Prostate gland (tissue), 2 donors: ENCODE data around the gene GPATCH2.

Experiments used
- POLR2A ChIP-seq: fragments of 450-650 bp; IDR thresholded peaks from one replicate; pipeline ENCODE4 v1.6.1; 2016; ENCODE audit warnings: antibody characterized with exemption, mild to moderate bottlenecking
- POLR2AphosphoS5 ChIP-seq: sonication (generic); formaldehyde crosslinking; IDR thresholded peaks from one replicate; pipeline ENCODE4 v1.6.1; 2017; ENCODE audit warnings: antibody characterized with exemption
- TF ChIP-seq, protein P1 (sequence below), 4 experiments: fragments of 200-600 bp in 2 of 4; fragments of 450-650 bp in 2 of 4; sonication (generic) in 2 of 4; IDR thresholded peaks; 1 replicate in 3 of 4; 2 replicates in 1 of 4; pipeline ENCODE4 v1.5.1; 2016 to 2019; ENCODE audit warnings: antibody characterized with exemption in 4 of 4, mild to moderate bottlenecking in 2 of 4, moderate library complexity in 2 of 4

DNA sequence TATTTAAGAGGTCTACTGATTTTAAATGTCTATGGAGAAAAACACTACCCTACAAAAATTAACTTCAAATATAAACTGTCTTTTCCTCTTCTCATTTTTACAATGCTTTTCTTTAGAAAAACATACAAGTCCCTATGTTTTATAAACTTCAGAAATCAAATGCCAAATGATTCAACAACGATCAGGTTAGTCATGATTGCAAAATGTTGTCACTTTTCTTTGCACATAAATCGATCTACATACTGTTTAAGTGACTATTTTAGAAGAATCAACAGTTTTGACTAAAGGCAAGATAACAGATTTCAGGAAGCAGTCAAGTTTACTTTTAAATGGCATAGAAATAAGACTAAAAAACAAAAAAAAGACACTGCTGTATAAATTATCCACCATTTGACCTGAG lies 168.7 kb downstream of the GPATCH2 start:
- TF ChIP-seq, protein P1, sequence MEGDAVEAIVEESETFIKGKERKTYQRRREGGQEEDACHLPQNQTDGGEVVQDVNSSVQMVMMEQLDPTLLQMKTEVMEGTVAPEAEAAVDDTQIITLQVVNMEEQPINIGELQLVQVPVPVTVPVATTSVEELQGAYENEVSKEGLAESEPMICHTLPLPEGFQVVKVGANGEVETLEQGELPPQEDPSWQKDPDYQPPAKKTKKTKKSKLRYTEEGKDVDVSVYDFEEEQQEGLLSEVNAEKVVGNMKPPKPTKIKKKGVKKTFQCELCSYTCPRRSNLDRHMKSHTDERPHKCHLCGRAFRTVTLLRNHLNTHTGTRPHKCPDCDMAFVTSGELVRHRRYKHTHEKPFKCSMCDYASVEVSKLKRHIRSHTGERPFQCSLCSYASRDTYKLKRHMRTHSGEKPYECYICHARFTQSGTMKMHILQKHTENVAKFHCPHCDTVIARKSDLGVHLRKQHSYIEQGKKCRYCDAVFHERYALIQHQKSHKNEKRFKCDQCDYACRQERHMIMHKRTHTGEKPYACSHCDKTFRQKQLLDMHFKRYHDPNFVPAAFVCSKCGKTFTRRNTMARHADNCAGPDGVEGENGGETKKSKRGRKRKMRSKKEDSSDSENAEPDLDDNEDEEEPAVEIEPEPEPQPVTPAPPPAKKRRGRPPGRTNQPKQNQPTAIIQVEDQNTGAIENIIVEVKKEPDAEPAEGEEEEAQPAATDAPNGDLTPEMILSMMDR (IDR thresholded peaks at IDR 0.05) = no peak
- TF ChIP-seq POLR2A (no peak), POLR2AphosphoS5 (no peak)
